Effector memory CD4-positive, alpha-beta T cell (primary cell): ENCODE data around the gene SMAD3.

Experiments used
- DNase-seq, 3 donors: peaks; one replicate each; pipeline ENCODE4 v3.0.0-alpha.2; 2020
- H3K27ac ChIP-seq: 2 replicates; pipeline ENCODE4 v1.7.0; 2013; ENCODE audit warnings: mild to moderate bottlenecking, low read length, moderate library complexity; ENCODE audit not compliant: insufficient read depth, poor library complexity, severe bottlenecking
- H3K27me3 ChIP-seq: replicated peaks from 2 replicates; pipeline ENCODE4 v1.7.0; 2013; ENCODE audit warnings: mild to moderate bottlenecking, low read length; ENCODE audit not compliant: insufficient read depth, control insufficient read depth, poor library complexity, severe bottlenecking
- H3K36me3 ChIP-seq: 2 replicates; pipeline ENCODE4 v1.7.0; 2013; ENCODE audit warnings: mild to moderate bottlenecking, low read length, moderate library complexity; ENCODE audit not compliant: control insufficient read depth, insufficient read depth
- H3K4me1 ChIP-seq: 2 replicates; pipeline ENCODE4 v1.7.0; 2013; ENCODE audit warnings: low read length, mild to moderate bottlenecking; ENCODE audit not compliant: control insufficient read depth, insufficient read depth, poor library complexity, severe bottlenecking
- H3K4me3 ChIP-seq: 2 replicates; pipeline ENCODE4 v1.7.0; 2013; ENCODE audit warnings: low read length, low read depth, mild to moderate bottlenecking; ENCODE audit not compliant: insufficient read depth, poor library complexity, severe bottlenecking
- H3K9me3 ChIP-seq: 2 replicates; pipeline ENCODE4 v1.7.0; 2013; ENCODE audit warnings: mild to moderate bottlenecking, low read length, moderate library complexity; ENCODE audit not compliant: control insufficient read depth

The SMAD3 gene

GRCh38 chr15:67163180-67163579 lies 97.8 kb downstream of the SMAD3 start:
- peaks cover 42% of the 10 kb centered on the region for H3K36me3 ChIP-seq
- no peaks in the 10 kb centered on the region for H3K27me3 ChIP-seq
- no peak for DNase-seq
- no peak overlapping the region for H3K27ac ChIP-seq
- no peak overlapping the region for H3K4me3 ChIP-seq
- no peaks in the 10 kb centered on the region for H3K4me1 ChIP-seq
- H3K9me3 ChIP-seq, result no peaks in the 10 kb centered on the region

GRCh38 chr15:67164401-67164791 lies 99.0 kb downstream of the SMAD3 start:
- H3K27ac ChIP-seq, result no peak overlapping the region
- H3K27me3 ChIP-seq, result no peaks in the 10 kb centered on the region
- H3K9me3 ChIP-seq, result no peaks in the 10 kb centered on the region
- H3K36me3 ChIP-seq, result peaks cover 45% of the 10 kb centered on the region
- no peak overlapping the region for H3K4me3 ChIP-seq
- DNase-seq, result no peak
- H3K4me1 ChIP-seq, result no peaks in the 10 kb centered on the region

GRCh38 chr15:67164811-67165253 lies 99.4 kb downstream of the SMAD3 start:
- no peaks in the 10 kb centered on the region for H3K4me1 ChIP-seq
- no peaks in the 10 kb centered on the region for H3K27me3 ChIP-seq
- peaks cover 48% of the 10 kb centered on the region for H3K36me3 ChIP-seq
- no peaks in the 10 kb centered on the region for H3K9me3 ChIP-seq
- no peak for DNase-seq
- H3K27ac ChIP-seq, result no peak overlapping the region
- no peak overlapping the region for H3K4me3 ChIP-seq

- Histone ChIP-seq H3K4me1 (no peaks in the 10 kb centered on the region), H3K9me3 (no peaks in the 10 kb centered on the region), H3K4me3 (no peak overlapping the region), H3K27ac (no peak overlapping the region), H3K27me3 (no peaks in the 10 kb centered on the region), H3K36me3 (peaks cover 47% of the 10 kb centered on the region)
- DNase-seq, result no peak
These were observed 100.2 kb downstream of the SMAD3 start for GRCh38 chr15:67165254-67166253.

- Histone ChIP-seq H3K27ac (no peak overlapping the region), H3K4me1 (no peaks in the 10 kb centered on the region)
These were observed 101.0 kb downstream of the SMAD3 start for GRCh38 chr15:67166280-67167009.

GRCh38 chr15:67167091-67167490 lies 101.7 kb downstream of the SMAD3 start:
- no peak for DNase-seq
- Histone ChIP-seq H3K36me3 (peaks cover 59% of the 10 kb centered on the region), H3K27ac (no peak overlapping the region)

More at GRCh38 chr15:67166280-67167009, 101.0 kb downstream of the SMAD3 start:
- Histone ChIP-seq H3K9me3 (no peaks in the 10 kb centered on the region), H3K36me3 (peaks cover 56% of the 10 kb centered on the region), H3K4me3 (no peak overlapping the region), H3K27me3 (no peaks in the 10 kb centered on the region)
- DNase-seq, result no peak

GRCh38 chr15:67168694-67169093 lies 103.3 kb downstream of the SMAD3 start:
- DNase-seq, result no peak
- H3K4me3 ChIP-seq, result no peak overlapping the region
- H3K27ac ChIP-seq, result no peak overlapping the region
- no peaks in the 10 kb centered on the region for H3K27me3 ChIP-seq
- H3K4me1 ChIP-seq, result no peaks in the 10 kb centered on the region
- H3K36me3 ChIP-seq, result peaks cover 76% of the 10 kb centered on the region
- no peaks in the 10 kb centered on the region for H3K9me3 ChIP-seq

More at GRCh38 chr15:67167091-67167490, 101.7 kb downstream of the SMAD3 start:
- no peaks in the 10 kb centered on the region for H3K4me1 ChIP-seq
- no peaks in the 10 kb centered on the region for H3K9me3 ChIP-seq
- no peak overlapping the region for H3K4me3 ChIP-seq
- no peaks in the 10 kb centered on the region for H3K27me3 ChIP-seq

GRCh38 chr15:67170143-67170925 lies 104.9 kb downstream of the SMAD3 start:
- no peak for DNase-seq
- Histone ChIP-seq H3K4me3 (no peak overlapping the region), H3K4me1 (no peaks in the 10 kb centered on the region), H3K27me3 (no peaks in the 10 kb centered on the region), H3K27ac (no peak overlapping the region), H3K9me3 (no peaks in the 10 kb centered on the region), H3K36me3 (peaks cover 74% of the 10 kb centered on the region)

GRCh38 chr15:67171471-67171870 lies 106.1 kb downstream of the SMAD3 start:
- Histone ChIP-seq H3K36me3 (peaks cover 66% of the 10 kb centered on the region), H3K9me3 (no peaks in the 10 kb centered on the region), H3K27ac (no peak overlapping the region), H3K27me3 (no peaks in the 10 kb centered on the region), H3K4me1 (peaks cover 3% of the 10 kb centered on the region), H3K4me3 (no peak overlapping the region)
- DNase-seq, result no peak
